Activated CD8-positive, alpha-beta memory T cell treated with anti-CD3 and anti-CD28 coated beads, Interleukin-2, amount 50 U/mL, for 1 hour (primary cell): ENCODE measurements around the gene BTNL2.
"Not testable (repeated sequence)": the region's sequence is repeated elsewhere in the genome, so short reads cannot be mapped to it uniquely, and the experiment has no call there.

Source experiments
- DNase-seq: peaks from one replicate; pipeline ENCODE4 v3.0.0-alpha.2; 2020; ENCODE audit errors: extremely low read depth

The BTNL2 gene

GRCh38 chr6:32370505-32370904 is 36.5 kb downstream of the BTNL2 start:
- DNase-seq, result no peak

- no peak for DNase-seq
Measured at GRCh38 chr6:32369660-32370059, 37.3 kb downstream of the BTNL2 start.

GRCh38 chr6:32367644-32368043 is 39.3 kb downstream of the BTNL2 start:
- no peak for DNase-seq

GRCh38 chr6:32359225-32359624 is 47.8 kb downstream of the BTNL2 start:
- DNase-seq, result not testable (repeated sequence)

GRCh38 chr6:32358548-32358947 is 48.4 kb downstream of the BTNL2 start:
- not testable (repeated sequence) for DNase-seq

- no peak for DNase-seq
Measured at GRCh38 chr6:32355018-32355417, 52.0 kb downstream of the BTNL2 start.

- DNase-seq, result no peak
Measured at GRCh38 chr6:32353348-32353747, 53.6 kb downstream of the BTNL2 start.
